PFSK-1 (cell line): Measurements from ENCODE around the gene KCNQ1OT1.

Experiments used
- FOXP2 ChIP-seq: optimal IDR thresholded peaks from 2 replicates; pipeline ENCODE3; 2011; ENCODE audit warnings: borderline replicate concordance, control low read depth, inconsistent platforms; ENCODE audit not compliant: insufficient read depth; ENCODE audit errors: extremely low read length, extremely low read depth
- POLR2AphosphoS5 ChIP-seq: IDR thresholded peaks from 2 replicates; pipeline ENCODE4 v1.6.1; 2012; ENCODE audit warnings: low read depth, mild to moderate bottlenecking, control low read depth, low read length, moderate library complexity
- REST ChIP-seq, 2 experiments: IDR thresholded peaks; 2 replicates each; pipeline versions ENCODE4 v1.6.1 to v1.8.0; 2011 to 2012; ENCODE audit warnings: low read depth in 2 of 2, low read length in 2 of 2, control low read depth in 1 of 2, inconsistent platforms in 1 of 2, mild to moderate bottlenecking in 1 of 2, moderate library complexity in 1 of 2; ENCODE audit not compliant: insufficient read depth in 1 of 2
- SIN3A ChIP-seq: IDR thresholded peaks from 2 replicates; pipeline ENCODE4 v1.6.1; 2012; ENCODE audit warnings: mild to moderate bottlenecking, low read length, moderate library complexity, borderline replicate concordance; ENCODE audit not compliant: insufficient read depth
- TAF1 ChIP-seq: IDR thresholded peaks from 2 replicates; pipeline ENCODE4 v1.6.1; 2012; ENCODE audit warnings: low read length, control low read depth, borderline replicate concordance; ENCODE audit not compliant: insufficient read depth

KCNQ1OT1 gene

GRCh38 chr11:2714871-2715270 lies 15.1 kb upstream of the KCNQ1OT1 start:
- TF ChIP-seq SIN3A: no peak
- TF ChIP-seq FOXP2: no peak
- no peak for TF ChIP-seq POLR2AphosphoS5
- TF ChIP-seq TAF1: no peak
- TF ChIP-seq REST (IDR thresholded peaks at IDR 0.05; ENCODE audit: insufficient read depth in 1 of 2, low read depth in 2 of 2, low read length in 2 of 2): no peak

- TF ChIP-seq SIN3A (no peak), POLR2AphosphoS5 (no peak), FOXP2 (no peak), TAF1 (no peak), REST (IDR thresholded peaks at IDR 0.05; ENCODE audit: insufficient read depth in 1 of 2, low read depth in 2 of 2, low read length in 2 of 2) (no peak)
Measured at GRCh38 chr11:2714463-2714800, 14.6 kb upstream of the KCNQ1OT1 start.

- TF ChIP-seq FOXP2: peak; percentile 10
- no peak for TF ChIP-seq POLR2AphosphoS5
Measured at GRCh38 chr11:2713661-2714462, 14.1 kb upstream of the KCNQ1OT1 start.

- no peak for TF ChIP-seq TAF1
- TF ChIP-seq POLR2AphosphoS5: no peak
- no peak for TF ChIP-seq FOXP2
- no peak for TF ChIP-seq SIN3A
- no peak for TF ChIP-seq REST (IDR thresholded peaks at IDR 0.05; ENCODE audit: insufficient read depth in 1 of 2, low read depth in 2 of 2, low read length in 2 of 2)
Measured at GRCh38 chr11:2713094-2713493, 13.3 kb upstream of the KCNQ1OT1 start.

GRCh38 chr11:2711161-2711560 lies 11.4 kb upstream of the KCNQ1OT1 start:
- TF ChIP-seq POLR2AphosphoS5 (no peak), FOXP2 (no peak), SIN3A (no peak), TAF1 (no peak), REST (IDR thresholded peaks at IDR 0.05; ENCODE audit: insufficient read depth in 1 of 2, low read depth in 2 of 2, low read length in 2 of 2) (no peak)
